Stomach smooth muscle (tissue), 2 donors: ENCODE measurements around the gene BCL3.

Source experiments
- H3K27ac ChIP-seq: one replicate; pipeline ENCODE4 v1.7.0; 2013; ENCODE audit warnings: mild to moderate bottlenecking, low read length, inconsistent platforms
- H3K27me3 ChIP-seq, 2 donors: one replicate each; pipeline ENCODE4 v1.7.0; 2013; ENCODE audit warnings: low read length in 2 of 2; ENCODE audit not compliant: insufficient read depth in 2 of 2, control insufficient read depth in 1 of 2
- H3K36me3 ChIP-seq, 2 donors: one replicate each; pipeline ENCODE4 v1.7.0; 2013; ENCODE audit warnings: low read length in 2 of 2; ENCODE audit not compliant: control insufficient read depth in 2 of 2, insufficient read depth in 2 of 2
- H3K4me1 ChIP-seq: one replicate; pipeline ENCODE4 v1.7.0; 2013; ENCODE audit warnings: low read length; ENCODE audit not compliant: control insufficient read depth, insufficient read depth
- H3K4me3 ChIP-seq, 2 donors: one replicate each; pipeline ENCODE4 v1.7.0; 2013; ENCODE audit warnings: low read length in 2 of 2
- H3K9ac ChIP-seq, 2 donors: one replicate each; pipeline ENCODE4 v1.7.0; 2013; ENCODE audit warnings: low read length in 2 of 2, mild to moderate bottlenecking in 1 of 2
- H3K9me3 ChIP-seq, 2 donors: one replicate each; pipeline ENCODE4 v1.7.0; 2013; ENCODE audit warnings: low read length in 2 of 2; ENCODE audit not compliant: control insufficient read depth in 2 of 2
- donor health status: healthy.
- donor health status: Pancreatic carcinoma.

Gene BCL3

GRCh38 chr19:44808463-44809371, 60.2 kb downstream of the BCL3 start, which contains the start of gene BCAM:
Gene BCAM, plus strand, starts transcription at chr19:44809103. Its CDS starts 22 bp downstream, at chr19:44809125.
- Histone ChIP-seq H3K36me3 (peaks cover 0 to 2% of the 10 kb centered on the region in 2 donors), H3K4me3 (peak within 1 kb of the TSS; percentile 67 to 79), H3K9ac (peak within 1 kb of the TSS; percentile 42 to 76), H3K9me3 (no peaks in the 10 kb centered on the region), H3K4me1 (peaks cover 31% of the 10 kb centered on the region), H3K27ac (peak within 1 kb of the TSS; percentile 6), H3K27me3 (no peaks in the 10 kb centered on the region)
